GM18873 (cell line): ENCODE results near the gene LAYN.

Experiments used
- ATAC-seq: cut with Tn5 transposase; IDR thresholded peaks from one replicate; pipeline ENCODE4 v1.9.1; 2021; ENCODE audit warnings: mild to moderate bottlenecking, moderate library complexity, moderate number of reproducible peaks; ENCODE audit not compliant: unreplicated experiment, low FRiP score

LAYN gene

GRCh38 chr11:111530091-111530490 is 10.4 kb upstream of the LAYN start:
- ATAC-seq, result no peak

- no peak for ATAC-seq
These were observed 9.4 kb upstream of the LAYN start for GRCh38 chr11:111531136-111531535.

- no peak for ATAC-seq
These were observed 8.7 kb upstream of the LAYN start for GRCh38 chr11:111531687-111532364.

GRCh38 chr11:111532365-111532709 is 8.2 kb upstream of the LAYN start:
- ATAC-seq, result no peak

GRCh38 chr11:111535281-111535680 is 5.2 kb upstream of the LAYN start:
- no peak for ATAC-seq

GRCh38 chr11:111537336-111537860 is 3.1 kb upstream of the LAYN start:
- no peak for ATAC-seq

GRCh38 chr11:111538407-111539114 is 2.0 kb upstream of the LAYN start:
- no peak for ATAC-seq

- ATAC-seq, result no peak
These were observed 950 bp upstream of the LAYN start for GRCh38 chr11:111539426-111540113.

GRCh38 chr11:111540937-111541253 is 375 bp downstream of the LAYN start:
- ATAC-seq, result no peak

- no peak for ATAC-seq
These were observed 938 bp downstream of the LAYN start for GRCh38 chr11:111541254-111542061.

GRCh38 chr11:111542606-111543275 is 2.2 kb downstream of the LAYN start:
- ATAC-seq, result no peak

GRCh38 chr11:111548525-111548924 is 8.0 kb downstream of the LAYN start:
- no peak for ATAC-seq

- ATAC-seq, result no peak
These were observed 8.8 kb downstream of the LAYN start for GRCh38 chr11:111549196-111549868.

- no peak for ATAC-seq
These were observed 9.3 kb downstream of the LAYN start for GRCh38 chr11:111549869-111550203.

- no peak for ATAC-seq
These were observed 9.7 kb downstream of the LAYN start for GRCh38 chr11:111550258-111550657.

GRCh38 chr11:111554532-111554931 is 14.0 kb downstream of the LAYN start:
- ATAC-seq, result no peak

- no peak for ATAC-seq
These were observed 14.7 kb downstream of the LAYN start for GRCh38 chr11:111555255-111555654.

- no peak for ATAC-seq
These were observed 17.0 kb downstream of the LAYN start for GRCh38 chr11:111557425-111558111.

- ATAC-seq, result no peak
These were observed 19.4 kb downstream of the LAYN start for GRCh38 chr11:111559800-111560464.
